Measurements from ENCODE around the gene S100P.
A peak's percentile ranks its signal among the peaks of the same experiment; 100 is the strongest.
"Not testable (repeated sequence)": the region's sequence is repeated elsewhere in the genome, so short reads cannot be mapped to it uniquely, and the experiment has no call there.

The S100P gene

DNA sequence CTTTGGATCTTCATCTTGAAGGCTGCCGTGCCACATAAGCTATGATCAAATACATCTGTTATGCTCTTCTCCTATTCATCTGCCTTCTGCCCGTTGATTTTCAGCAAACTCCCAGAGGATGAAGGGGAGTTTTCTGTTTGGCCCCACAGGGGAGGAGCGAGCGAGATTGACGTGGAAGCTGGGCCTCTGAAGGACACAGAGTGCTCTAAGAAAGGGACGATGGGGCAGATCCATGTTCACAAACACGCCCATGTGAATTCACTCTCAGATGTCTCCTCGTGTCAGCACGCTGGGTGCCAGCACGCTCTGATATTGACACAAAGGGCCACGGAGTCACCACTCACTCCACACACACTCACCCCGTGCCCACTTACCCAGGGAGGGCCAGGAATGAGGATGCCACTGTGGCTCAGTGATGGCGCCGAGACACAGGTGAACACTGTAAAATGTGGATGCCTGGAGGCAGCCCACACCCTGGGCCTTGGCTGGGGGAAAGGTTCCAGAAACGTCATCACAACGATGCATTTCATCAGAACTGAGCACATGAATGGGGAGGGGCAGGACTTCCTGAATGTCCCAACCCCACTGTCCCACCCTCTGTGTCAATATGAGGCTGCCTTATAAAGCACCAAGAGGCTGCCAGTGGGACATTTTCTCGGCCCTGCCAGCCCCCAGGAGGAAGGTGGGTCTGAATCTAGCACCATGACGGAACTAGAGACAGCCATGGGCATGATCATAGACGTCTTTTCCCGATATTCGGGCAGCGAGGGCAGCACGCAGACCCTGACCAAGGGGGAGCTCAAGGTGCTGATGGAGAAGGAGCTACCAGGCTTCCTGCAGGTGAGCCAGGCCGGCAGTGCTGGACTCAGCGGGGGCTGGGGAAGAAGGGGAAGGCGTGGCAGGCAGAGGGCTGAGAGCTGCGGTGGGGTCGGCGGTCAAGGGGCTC is at the start of gene S100P:
TSS of gene S100P (plus strand) at position 648 of the 946 bp plus-strand sequence. CDS start at position 703, 55 bp downstream.
- no peak for DNase-seq

DNA sequence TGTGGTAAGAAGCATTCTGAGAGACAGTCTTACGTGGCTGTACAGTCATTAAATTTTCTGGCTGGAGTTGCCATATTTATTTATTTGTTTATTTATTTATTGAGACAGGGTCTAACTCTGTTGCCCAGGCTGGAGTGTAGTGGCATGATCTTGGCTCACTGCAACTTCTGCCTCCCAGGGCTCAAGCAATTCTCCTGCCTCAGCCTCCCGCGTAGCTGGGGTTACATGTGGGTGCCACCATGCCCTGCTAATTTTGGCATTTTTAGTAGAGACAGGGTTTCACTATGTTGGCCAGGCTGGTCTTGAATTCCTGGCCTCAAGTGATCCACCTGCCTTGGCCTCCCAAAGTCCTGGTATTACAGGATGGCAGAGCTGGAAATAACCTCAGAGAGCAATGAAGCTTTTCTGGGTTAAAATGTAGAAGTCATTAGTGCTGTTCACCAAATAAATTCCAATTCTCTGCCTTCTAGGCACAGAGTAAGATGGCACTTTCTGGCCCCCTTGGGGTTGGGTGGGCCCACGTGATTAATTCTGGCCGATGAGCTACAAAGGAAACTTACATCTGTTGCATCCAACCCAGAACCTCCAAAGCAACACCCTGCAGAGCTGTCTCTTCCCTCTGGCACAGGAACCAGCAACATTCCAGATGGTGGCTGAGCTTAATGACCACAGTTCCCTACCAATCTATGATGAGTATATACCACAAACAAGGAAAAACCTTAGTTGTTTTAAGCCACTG is 48.7 kb upstream of the S100P start:
- no peak for DNase-seq

DNA sequence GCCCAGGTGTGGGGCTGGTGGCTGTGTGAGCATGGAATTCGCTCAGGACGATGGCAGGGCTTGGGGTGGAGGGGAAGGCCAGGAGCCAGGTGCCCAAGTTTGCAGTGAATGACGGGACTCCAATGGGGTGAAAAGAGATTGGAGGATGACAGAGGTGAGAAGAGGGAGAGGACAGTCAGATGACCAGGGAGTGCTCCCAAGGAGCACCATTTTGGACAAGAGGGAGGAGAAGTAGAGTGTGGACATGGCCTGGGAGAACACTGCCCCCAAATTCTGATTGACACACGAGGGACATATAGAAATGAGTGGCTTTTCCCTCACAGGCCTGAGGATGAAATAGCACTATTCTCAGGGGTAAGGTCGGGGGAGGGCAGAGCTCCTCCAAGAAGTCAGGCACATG is 46.5 kb upstream of the S100P start:
- no peak for DNase-seq

DNA sequence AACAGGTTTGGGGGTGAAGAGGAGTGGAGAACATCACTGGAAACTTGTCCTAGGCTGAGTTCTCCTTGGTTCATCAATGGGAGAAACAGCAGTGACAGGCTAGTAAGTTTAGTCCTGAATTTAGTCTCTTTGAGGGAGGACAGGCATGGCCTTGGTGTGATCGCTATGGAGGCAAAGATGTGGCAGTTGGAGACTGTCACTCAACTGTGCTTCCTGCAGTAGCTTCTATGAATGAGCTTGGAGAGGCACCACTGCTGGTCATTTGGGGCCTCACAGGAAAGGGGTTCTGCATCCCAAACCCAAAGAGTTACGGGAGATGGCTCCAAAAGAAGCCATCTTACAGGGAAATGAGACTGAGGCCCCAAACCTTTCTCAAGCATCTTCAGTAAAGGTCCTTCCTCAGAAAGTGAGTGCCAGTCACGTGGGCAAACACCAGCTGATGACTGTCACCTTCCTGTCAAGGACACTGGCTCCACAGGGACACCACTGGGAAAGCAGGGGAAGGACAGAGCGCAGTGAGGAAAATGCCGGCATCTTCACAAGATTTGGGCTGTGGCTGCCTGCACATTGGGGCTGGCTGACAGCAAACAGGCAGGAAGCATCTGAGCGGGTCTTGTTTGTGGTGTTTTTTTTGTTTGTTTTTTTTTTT is 46.0 kb upstream of the S100P start:
- DNase-seq, result no peak

DNA sequence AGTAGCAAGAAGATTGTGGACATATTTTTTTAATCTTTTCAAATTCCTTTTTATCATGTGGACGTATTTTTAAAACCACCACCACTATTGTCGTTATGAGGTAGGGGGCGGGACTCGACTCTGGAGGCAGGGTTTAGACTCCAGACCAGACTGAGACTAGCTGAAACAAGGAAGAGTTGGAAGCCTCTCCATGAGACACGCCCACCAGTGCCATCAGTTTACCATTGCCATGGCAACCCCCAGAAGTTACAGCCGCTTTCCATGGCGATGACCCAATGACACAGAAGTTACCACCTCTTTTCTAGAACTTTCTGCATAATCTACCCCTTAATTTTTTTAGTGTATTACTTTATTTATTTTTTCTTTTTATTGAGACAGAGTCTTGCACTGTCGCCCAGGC is 44.5 kb upstream of the S100P start:
- DNase-seq, result no peak

DNA sequence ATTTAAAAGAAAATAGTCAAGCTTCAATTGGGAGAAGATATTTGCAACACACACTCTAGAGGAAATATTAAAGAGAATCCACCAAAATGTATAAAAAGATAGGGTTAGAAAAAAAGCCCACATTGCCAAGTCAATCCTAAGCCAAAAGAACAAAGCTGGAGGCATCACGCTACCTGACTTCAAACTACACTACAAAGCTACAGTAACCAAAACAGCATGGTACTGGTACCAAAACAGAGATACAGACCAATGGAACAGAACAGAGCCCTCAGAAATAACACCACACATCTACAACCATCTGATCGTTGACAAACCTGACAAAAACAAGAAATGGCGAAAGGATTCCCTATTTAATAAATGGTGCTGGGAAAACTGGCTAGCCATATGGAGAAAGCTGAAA is 39.5 kb upstream of the S100P start:
- DNase-seq, result not testable (repeated sequence)

DNA sequence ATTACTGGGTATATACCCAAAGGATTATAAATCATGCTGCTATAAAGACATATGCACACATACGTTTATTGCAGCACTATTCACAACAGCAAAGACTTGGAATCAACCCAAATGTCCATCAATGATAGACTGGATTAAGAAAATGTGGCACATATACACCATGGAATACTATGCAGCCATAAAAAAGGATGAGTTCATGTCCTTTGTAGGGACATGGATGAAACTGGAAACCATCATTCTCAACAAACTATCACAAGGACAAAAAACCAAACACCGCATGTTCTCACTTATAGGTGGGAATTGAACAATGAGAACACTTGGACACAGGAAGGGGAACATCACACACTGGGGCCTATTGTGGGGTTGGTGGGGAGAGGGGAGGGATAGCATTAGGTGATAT is 38.4 kb upstream of the S100P start:
- DNase-seq, result not testable (repeated sequence)

DNA sequence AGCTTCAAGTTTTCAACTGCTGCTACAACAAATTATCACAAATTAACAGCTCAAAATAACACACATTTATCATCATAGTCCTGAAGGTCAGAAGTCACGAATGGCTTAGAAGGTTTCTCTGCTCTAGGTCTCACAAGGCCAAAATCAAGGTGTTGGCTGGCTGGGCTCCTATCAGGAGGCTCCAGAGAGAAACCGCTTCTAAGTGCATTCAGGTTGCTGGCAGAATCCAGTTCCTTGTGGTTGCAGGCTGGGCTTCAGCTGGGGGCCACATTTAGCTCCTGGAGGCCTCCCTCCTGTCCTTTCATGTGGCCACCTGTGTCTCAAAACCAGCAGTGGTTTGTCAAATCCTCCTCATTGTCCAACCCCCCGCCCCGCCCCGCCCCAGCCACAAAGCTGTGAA is 37.8 kb upstream of the S100P start:
- no peak for DNase-seq

DNA sequence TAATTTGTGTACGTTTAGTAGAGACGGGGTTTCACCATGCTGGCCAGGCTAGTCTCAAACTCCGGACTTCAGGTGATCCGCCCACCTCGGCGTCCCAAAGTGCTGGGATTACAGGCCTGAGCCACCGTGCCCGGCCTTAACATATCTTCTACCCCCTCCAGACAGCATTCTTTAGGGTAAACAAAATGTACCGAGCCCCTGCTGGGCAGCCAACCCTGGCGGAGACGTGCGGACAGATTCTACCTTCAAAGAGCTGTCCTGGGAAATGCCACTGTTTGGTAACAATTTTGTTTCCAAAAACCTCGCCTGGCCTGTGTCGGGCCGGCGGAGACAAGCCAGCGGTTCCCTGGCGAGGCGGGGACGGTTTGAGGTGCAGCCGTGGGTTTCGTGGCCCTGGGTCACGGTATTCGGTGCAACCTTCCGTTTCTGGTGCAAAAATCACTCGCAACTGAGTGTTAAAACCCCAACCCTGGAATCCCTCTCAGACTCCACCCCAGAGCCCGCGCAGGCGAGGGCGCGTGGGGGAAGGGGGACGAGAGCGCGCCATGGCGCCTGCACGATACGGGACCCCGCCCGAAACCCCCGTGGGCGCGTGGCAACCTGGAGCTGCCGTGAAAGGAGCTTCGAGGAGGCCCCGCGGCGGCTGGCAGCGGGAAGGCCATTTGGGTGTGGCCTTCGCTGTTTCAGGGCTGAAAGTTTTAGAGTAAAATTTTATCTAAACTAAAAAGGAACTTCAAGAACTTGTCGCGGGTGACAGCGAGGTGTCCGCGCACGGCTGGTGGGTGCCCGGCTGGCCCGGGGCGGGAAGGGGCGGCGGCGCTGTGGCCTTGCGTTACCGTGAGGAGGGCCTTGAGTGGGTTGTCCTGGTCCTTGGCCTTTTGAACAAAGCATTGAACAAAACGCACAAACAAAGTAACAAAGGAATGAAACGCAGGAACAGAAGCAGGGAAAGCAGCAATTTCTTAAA is 36.2 kb upstream of the S100P start:
- no peak for DNase-seq

DNA sequence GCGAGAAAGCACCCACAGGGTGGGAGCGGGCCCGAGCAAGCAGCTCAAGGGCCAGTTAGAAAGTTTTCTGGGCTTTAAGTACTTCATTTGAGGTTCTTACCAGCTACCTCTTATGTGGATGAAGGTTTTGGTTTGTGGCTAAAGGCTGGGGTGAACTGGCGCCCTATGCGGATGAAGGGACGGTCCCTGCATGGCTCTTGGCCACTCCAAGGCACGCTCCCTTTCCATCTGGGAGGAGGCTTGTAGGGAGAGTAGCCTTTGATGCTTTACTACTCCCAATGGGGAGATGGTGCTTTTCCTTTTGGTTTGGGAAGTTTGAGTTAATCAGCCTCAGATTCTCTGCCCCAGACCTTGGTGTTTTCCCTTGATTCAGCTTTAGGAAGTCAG is 35.5 kb upstream of the S100P start:
- no peak for DNase-seq

DNA sequence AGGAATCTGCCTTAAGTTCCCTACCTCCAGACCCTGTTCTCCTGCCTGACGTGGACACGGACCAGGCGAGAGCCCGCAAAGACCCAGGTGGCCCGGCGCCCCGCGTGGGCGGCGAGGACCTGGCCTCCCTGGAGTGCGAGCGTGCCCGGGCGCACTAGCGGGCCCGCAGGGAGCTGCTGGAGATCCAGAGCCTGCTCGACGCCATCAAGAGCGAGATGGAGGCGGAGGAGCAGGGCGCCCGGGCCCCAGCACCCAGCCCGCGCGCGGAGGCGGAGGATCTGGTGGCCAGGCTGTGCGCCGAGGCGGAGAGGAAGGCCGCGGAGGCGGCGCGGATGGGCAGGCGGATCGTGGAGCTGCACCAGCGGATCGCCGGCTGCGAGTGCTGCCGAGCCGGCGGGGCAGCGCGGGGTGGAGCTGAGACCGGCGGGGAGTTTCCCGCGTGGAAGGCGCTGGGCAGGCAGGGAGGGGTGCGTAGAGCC is 35.0 kb upstream of the S100P start:
- DNase-seq, result peak; percentile 61

DNA sequence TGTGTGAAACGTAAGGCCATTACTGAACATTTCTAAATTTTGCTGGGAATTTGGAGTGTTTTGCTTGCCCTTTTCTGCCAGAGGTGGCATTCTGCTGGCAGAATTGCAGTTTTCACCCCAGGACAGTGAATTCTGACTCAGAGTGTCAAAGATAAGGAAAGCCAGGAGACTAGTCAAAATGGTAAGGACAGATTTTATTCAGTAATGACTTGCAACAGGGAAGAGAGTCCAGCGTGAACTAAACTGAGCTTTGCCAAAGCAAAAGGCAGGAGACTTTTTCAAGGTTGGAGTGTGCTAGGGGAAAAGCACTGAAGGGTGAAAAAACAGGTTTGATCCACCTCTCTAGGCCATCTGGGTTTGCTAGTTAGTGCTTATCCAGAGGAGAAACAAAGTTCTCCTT is 33.8 kb upstream of the S100P start:
- no peak for DNase-seq

DNA sequence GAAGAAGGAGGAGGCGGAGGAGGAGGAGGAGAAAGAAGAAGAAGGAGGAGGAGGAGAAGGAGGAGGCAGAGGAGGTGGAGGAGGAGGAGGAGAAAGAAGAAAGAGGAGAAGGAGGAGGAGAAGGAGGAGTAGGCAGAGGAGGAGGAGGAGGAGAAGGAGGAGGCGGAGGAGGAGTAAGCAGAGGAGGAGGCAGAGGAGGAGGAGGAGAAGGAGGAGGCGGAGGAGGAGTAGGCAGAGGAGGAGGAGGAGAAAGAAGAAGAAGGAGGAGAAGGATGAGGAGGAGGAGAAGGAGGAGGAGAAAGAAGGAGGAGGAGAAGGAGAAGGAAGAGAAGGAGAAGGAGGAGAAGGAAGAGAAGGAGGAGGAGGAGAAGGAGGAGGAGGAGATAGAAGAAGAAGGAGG is 33.2 kb upstream of the S100P start:
- DNase-seq, result no peak

DNA sequence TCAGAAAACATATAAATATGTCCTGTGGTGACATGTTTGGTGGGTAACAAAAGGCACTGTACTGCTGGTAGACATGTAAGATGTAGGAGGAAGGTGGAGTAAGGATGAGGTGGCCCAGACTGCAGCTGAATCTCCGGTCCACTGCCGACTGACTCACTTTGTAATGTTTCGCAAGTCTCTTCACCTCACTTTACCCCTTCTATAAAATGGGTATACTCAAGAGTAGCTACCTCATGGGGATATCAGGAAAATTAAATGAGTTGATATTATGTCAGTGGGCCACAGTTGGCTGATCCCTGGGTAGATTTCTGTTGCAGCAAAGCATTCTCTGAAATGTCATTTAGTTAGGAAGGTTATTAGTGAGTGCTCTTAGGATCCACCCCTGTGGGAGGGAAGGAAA is 31.1 kb upstream of the S100P start:
- DNase-seq, result no peak

DNA sequence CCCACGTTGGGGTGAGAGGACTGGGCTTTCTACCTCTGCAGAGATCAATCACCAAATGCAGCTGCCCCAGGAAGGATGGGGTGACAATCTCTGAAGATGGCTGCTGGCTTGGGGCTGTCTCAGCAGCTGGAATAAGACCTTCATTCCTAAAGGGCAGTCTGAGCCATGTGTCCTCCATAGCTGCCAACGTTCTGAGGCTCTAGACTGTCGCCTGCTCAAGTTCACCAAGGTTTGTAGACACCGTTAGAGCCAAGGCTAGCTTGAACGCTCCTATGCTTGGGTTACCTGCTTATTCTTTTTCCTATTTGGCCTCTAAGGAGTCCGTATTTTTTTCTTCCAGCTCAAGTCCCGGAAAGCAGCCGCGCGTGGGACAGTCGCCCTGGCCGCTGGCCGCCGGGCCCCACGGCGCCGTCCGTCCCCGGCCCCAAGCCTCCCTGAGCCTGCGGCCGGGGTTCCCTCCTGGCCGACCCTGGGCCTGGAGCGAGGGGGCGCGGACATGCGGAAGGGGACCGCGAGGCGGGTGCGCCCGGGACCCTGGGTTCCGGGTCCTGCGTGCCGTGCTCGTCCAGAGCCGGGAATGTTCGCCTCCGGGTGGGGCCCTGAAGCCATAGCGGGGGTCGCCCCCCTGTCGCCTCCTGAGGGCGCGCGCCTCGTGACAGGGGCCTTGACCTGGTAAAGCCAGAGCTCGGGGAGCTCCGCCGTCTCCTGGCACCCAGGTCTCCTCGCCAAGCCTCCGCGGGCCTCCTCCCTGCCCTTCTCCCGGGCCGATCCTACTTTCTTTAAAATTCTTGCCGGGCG is 29.9 kb upstream of the S100P start:
- DNase-seq, result no peak

DNA sequence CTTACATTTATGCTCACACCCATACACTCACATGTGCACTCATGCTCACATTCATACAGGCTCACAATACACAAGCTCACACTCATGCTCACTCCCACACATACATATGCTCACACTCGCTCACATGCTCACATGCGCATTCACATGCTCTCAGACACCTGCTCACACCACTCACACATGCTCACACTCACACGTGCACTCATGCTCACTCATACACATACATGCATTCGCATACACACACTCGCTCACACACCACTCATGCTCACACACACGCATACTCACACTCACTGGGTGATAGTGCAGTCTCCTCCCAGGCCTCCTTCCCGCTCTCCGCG is 28.4 kb upstream of the S100P start:
- DNase-seq, result no peak

DNA sequence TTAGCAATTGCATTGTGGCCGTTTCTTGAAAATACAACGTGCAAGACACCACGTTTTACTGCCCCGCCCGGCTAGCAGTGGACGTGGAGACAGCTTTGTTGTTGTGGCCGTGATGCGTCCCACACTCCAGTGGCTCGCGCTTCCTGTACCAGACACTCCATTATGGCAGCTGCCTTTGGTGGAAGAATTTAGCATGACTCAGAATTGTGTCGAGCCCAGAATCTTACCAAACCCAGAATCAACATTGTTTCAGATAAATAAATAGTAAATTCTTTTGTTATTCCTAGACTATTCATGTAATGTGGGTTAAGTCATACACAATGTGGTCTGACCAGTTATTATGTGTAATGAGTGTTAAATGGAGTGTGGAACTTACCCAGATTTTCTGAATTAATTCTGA is 25.3 kb upstream of the S100P start:
- no peak for DNase-seq

DNA sequence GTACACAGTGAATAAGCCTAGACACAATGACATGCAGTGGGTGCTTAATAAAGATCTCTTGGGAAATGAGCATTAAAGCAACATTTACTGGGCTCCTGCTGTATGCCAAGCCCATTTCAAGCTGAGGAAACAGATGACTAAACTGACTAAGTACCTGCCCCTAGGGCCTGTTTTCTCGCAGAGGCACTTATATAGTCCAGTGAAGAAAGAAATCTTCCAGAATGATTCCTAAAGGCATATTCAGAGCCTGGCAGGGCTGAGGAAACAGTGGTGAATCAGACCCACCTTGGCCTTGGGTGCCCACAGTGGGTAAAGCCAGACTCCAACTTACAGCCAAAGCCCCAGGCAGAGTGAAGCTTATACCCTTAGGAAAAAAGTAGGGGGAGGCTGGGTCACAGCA is 22.0 kb upstream of the S100P start:
- no peak for DNase-seq

DNA sequence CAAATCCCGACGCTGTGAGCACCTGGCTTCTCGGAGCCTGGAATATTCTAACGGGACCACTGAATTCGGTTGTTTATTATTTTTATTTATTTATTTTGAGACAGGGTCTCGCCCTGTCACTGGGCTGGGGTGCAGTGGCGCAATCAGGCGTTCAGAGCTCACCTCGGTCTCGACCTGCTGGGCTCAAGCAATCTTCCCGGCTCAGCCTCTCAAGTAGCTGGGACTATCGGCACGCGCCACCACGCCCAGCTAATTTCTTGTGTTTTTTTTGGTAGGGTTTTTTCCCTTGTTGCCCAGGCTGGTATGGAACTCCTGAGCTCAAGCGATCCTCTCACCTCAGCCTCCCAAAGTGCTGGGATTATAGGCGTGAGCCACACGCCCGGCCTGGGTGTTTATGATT is 21.5 kb upstream of the S100P start:
- DNase-seq, result no peak

DNA sequence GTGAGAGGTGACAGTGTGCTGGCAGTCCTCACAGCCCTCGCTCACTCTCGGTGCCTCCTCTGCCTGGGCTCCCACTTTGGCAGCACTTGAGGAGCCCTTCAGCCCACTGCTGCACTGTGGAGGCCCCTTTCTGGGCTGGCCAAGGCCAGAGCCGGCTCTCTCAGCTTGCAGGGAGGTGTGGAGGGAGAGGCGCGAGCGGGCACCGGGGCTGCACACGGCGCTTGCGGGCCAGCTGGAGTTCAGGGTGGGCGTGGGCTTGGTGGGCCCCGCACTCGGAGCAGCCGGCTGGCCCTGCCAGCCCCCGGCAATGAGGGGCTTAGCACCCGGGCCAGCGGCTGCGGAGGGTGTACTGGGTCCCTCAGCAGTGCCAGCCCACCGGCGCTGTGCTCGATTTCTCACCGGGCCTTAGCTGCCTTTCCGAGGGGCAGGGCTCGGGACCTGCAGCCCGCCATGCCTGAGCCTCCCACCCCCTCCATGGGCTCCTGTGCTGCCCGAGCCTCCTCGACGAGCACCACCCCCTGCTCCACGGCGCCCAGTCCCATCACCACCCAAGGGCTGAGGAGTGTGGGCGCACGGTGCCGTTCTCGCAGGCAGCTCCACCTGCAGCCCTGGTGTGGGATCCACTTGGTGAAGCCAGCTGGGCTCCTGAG is 21.0 kb upstream of the S100P start:
- not testable (repeated sequence) for DNase-seq

DNA sequence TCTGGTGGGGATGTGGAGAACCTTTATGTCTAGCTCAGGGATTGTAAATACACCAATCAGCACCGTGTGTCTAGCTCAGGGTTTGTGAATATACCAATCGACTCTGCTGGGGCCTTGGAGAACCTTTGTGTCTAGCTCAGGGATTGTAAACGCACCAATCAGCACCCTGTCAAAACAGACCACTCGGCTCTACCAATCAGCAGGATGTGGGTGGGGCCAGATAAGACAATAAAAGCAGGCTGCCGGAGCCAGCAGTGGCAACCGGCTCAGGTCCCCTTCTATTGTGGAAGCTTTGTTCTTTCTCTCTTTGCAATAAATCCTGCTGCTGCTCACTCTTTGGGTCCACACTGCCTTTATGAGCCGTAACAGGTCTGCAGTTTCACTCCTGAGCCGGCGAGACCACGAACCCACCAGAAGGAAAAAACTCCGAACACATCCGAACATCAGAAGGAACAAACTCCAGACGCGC is 20.5 kb upstream of the S100P start:
- peak; percentile 30 for DNase-seq

All from activated CD4-positive, alpha-beta T cell treated with anti-CD3 and anti-CD28 coated beads, Interleukin-2, amount 50 U/mL, for 1 hour (primary cell).